ENCODE results near the gene B4GAT1.
"Not testable (repeated sequence)": the region's sequence is repeated elsewhere in the genome, so short reads cannot be mapped to it uniquely, and the experiment has no call there.

The B4GAT1 gene

GRCh38 chr11:66362481-66363147 lies 15.2 kb upstream of the B4GAT1 start:
- no peak for DNase-seq

DNA sequence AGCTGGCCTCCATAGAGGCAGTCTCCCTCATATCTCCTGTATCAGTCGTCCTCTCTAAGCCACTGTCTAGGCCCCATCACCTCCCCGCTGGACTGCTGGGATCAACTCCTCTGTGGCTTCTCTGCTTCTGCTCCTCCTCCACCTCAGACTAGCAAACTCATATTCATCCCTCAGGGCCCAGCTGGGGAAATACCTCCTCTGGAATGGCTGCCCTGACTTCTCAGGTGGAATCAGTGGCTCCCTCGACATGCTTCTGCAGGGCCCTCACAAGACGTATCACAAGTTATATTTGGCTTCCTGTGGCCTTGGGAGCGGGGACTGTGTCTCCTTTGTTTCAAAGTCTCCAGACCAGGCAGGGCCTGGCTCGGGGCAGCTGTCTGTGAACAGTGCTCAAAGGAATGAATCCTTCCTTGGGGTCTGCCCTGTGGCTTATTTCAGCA lies 14.1 kb upstream of the B4GAT1 start:
- no peak for DNase-seq

DNA sequence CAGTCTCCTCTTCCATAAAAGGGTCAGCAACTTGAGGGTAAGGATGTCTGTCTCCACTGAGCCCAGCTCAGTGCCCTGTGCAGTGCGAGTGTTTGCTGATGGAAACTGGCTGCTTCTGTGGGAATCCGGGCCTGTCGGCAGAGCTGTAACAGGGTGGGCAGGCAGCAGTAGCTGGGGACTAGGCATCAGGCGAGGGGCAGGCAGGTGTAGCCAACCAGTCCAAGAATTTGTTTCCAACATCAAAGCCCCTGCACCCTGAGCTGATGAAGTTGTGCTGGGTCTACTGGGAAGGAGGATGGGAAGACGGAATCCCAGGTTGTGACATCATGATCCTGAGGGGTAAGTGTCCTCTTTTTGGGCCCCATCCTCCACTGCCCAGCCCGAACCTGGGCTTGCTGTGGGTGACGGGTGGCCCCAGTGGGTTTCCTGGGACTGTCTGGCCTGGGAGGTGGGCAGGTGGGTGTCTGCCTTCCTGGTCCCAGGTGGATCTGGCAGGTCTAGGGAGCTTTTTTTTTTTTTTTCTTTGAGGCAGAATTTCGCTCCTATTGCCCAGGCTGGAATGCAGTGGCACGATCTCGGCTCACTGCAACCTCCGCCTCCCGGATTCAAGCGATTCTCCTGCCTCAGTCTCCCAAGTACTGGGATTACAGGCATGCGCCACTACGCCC lies 13.1 kb upstream of the B4GAT1 start:
- DNase-seq: no peak

DNA sequence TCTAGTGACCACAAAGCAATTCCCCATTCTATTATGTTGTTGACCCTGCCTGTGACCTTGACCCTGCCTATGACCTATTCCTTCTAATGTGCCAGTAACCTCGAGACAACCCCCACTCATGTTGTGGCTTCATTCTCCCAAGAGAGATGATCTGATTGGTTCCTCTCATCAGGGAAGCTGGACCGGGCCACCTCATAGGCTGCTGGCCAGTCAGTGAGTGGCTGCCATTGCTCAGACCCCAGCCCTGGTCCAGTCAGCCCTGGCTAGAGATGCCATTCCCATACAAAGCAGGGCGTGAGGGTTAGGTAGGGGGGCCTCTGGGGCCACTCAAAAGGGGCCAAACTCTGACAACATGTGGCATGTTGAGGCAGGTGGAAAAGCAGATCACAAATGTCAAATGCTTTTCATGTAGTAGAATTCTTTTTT lies 12.2 kb upstream of the B4GAT1 start:
- DNase-seq: no peak

- not testable (repeated sequence) for DNase-seq
These were observed 3.3 kb upstream of the B4GAT1 start for GRCh38 chr11:66350560-66351235.

- DNase-seq: no peak
These were observed 1.6 kb upstream of the B4GAT1 start for GRCh38 chr11:66349084-66349386.

GRCh38 chr11:66346476-66347424 lies 679 bp downstream of the B4GAT1 start:
- DNase-seq: peak; percentile 46

GRCh38 chr11:66345316-66345649 lies 2.1 kb downstream of the B4GAT1 start:
- DNase-seq: no peak

DNA sequence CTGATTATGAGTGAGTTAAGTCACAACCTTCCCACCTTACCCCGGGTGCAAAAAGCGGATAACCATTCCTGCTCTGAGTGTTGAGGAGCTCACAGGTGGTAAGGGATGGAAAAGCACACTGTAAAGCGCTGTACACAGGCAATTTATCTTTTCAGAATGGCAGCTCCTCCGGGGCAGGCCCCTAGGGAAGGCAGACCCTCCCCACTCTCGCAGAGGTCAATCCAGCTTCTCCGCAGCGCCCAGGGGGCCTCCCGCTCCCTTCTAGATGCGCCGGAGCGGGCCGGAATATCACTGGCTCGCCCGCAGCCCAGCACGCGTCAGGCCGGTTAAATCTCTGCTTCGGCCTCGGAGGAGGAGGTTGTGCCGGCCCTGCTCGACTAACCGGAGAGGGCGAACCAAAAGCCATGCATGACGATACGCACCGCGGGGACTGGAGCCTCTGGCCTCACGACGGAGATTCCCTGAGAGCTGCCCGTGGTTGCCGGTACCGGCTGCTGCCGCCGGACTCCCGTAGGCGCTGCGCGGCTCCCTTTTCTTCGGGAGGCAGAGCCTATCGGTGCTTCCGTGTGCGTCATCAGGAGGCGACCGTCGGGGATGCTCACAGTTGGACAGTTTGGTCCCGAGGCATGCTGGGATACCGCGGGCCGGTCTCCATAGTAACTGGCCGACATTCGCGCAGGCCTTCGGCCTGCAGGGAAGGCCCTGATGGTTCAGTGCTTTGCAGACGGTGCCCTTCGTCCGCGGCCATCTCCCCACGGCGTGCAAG lies 2.7 kb downstream of the B4GAT1 start, which contains the start of gene BRMS1:
BRMS1 (minus strand) TSS at position 555 of the 766 bp plus-strand sequence. CDS start 2,870 bp downstream, outside the sequence.
- peak; percentile 96 for DNase-seq

- no peak for DNase-seq
These were observed 4.3 kb downstream of the B4GAT1 start for GRCh38 chr11:66343176-66343575.

- DNase-seq: no peak
These were observed 5.8 kb downstream of the B4GAT1 start for GRCh38 chr11:66341502-66342126.

GRCh38 chr11:66340596-66341501 lies 6.6 kb downstream of the B4GAT1 start:
- no peak for DNase-seq

DNA sequence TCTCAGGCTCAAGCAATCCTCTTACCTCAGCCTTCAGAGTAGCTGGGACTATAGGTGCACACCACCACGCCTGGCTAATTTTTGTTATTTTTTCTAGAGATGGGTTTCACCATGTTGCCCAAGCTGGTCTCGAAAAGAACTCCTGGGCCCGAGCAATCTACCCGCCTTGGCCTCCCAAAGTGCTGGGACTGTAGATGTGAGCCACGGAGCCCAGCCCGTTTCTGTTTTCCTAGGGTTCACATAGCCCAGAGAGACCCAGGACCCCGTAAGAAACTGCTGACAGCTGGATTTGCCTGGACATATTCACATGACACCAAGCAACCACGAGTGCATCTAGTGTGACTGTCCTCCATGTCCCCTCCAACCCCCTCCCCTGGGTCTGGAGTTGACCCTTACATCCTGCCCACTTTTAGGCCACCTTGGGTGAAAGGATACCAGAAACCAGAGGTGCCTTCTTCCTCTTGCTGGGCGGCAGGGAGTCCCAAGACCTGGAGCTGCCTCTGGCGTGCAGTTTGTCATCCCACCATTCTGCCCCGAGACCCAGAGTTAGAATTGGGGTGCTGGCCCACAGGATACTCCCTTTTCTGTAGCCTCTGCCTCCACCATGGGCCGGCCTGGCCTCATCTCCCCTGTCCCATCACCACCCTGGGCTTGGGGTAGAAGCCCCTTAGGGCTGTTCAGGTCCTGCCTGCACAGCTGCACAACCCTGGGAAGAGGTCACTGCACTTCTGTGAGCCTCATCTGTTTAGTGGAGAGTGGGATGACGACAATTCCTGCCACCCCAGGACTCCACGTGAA lies 7.5 kb downstream of the B4GAT1 start:
- no peak for DNase-seq

- no peak for DNase-seq
These were observed 8.2 kb downstream of the B4GAT1 start for GRCh38 chr11:66339162-66339675.

DNA sequence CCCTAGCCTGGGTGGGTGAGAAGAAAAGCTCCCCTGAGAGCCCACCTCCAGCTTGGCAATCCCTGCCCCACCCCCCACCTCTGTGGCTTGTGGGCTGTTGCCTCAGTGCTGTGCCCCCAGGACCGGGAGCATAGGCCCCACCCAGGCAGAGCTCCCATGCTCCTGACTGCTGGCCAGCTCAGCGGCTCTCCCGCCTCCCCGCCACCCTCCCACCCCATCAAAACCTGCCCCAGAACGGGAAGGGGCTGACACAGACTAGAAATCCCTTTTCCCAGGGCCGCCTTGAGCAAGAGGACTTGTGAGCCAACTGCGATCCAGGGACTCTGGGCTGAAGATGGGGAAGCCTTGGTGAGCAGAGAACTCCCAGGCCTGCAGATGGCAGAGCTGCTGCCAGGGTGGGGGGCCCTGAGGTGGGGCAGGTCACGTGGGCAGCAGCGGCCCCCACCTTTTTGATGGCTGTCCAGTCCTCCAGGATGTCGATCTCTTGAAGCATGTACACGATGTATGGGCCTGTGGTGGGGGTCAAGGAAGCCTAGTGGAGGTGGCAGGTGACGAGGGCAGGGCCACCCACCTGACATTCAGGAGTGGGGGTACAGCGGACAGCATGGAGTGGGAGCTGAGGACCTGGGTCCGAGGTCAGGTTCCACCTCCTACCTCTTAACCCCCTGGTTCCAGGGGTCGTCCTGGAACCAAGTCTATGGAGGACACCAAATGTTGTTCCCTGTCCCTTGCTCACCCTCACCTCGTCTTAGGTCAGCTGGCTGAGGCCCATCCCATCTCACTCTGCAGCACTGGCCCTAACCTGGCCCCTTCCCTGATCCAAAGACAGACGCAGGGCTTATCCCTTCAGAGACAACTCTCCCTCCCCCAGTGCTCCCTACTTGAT lies 8.9 kb downstream of the B4GAT1 start:
- DNase-seq: no peak

- no peak for DNase-seq
These were observed 10.1 kb downstream of the B4GAT1 start for GRCh38 chr11:66337103-66337899.
